ENCODE measurements around the gene C3orf62. TPM values are rescaled to one million over a fixed set of nuclear protein-coding genes. Genes with fewer than 3 reads are reported as not detected.

Gene C3orf62
- total RNA-seq, 2 experiments from 2014 or later, result 7.0 to 7.5 TPM

DNA sequence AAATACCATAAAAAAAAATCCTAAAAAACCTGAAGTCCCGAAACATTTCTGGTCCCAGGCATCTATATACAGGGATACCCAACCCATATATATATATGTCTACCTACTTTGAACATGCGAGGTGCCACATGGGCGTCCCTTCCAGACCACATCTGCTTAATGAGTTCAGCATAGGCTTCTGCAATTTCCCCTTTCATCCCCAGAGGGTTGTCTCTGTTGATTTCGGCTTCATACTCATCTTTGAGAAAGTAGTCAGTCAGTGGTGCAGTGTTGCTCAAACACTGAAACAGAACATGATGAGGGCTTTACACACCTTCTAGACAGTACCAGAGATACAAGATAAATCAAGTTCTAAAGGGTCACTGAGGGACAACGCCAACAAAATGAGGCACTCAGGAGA is 28.6 kb upstream of the C3orf62 start:
- TF ChIP-seq, protein P1, sequence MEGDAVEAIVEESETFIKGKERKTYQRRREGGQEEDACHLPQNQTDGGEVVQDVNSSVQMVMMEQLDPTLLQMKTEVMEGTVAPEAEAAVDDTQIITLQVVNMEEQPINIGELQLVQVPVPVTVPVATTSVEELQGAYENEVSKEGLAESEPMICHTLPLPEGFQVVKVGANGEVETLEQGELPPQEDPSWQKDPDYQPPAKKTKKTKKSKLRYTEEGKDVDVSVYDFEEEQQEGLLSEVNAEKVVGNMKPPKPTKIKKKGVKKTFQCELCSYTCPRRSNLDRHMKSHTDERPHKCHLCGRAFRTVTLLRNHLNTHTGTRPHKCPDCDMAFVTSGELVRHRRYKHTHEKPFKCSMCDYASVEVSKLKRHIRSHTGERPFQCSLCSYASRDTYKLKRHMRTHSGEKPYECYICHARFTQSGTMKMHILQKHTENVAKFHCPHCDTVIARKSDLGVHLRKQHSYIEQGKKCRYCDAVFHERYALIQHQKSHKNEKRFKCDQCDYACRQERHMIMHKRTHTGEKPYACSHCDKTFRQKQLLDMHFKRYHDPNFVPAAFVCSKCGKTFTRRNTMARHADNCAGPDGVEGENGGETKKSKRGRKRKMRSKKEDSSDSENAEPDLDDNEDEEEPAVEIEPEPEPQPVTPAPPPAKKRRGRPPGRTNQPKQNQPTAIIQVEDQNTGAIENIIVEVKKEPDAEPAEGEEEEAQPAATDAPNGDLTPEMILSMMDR (IDR thresholded peaks at IDR 0.05), result no peak
- no peaks in the 10 kb centered on the region for H3K4me1 ChIP-seq (ENCODE audit: insufficient read depth, low read length)
- DNase-seq (no peak), ATAC-seq (ENCODE audit: poor library complexity) (no peak)
- intact Hi-C loops (cut with DNase I, micrococcal nuclease), result no loop called here
- POLR2A ChIA-PET, result no interaction called here
- CTCF ChIA-PET, result interaction anchor here (1.0 kb wide), 1 partner anchor 389 kb away, joined by 3 read pairs; no protein-coding TSS in a partner anchor
- Mint-ChIP-seq H3K36me3 (ENCODE audit: low read depth) (peaks cover 88% of the 10 kb centered on the region), H3K9me3 (no peaks in the 10 kb centered on the region), H3K27ac (no peak overlapping the region), H3K4me1 (ENCODE audit: low read depth) (no peaks in the 10 kb centered on the region), H3K27me3 (no peaks in the 10 kb centered on the region), H3K4me3 (no peak overlapping the region)
- H3K27me3 ChIP-seq (ENCODE audit: control insufficient read depth in 1 of 2, insufficient read depth in 2 of 2, low read length in 2 of 2), result no peaks in the 10 kb centered on the region
- H3K36me3 ChIP-seq (ENCODE audit: insufficient read depth, low read length), result peaks cover 82% of the 10 kb centered on the region
- H3K4me3 ChIP-seq (ENCODE audit: low read length), result no peak overlapping the region
- no peaks in the 10 kb centered on the region for H3K9me3 ChIP-seq (ENCODE audit: control insufficient read depth in 1 of 2, insufficient read depth in 1 of 2, low read length in 2 of 2)
- H3K27ac ChIP-seq (ENCODE audit: low read depth in 1 of 2, low read length in 2 of 2), result no peak overlapping the region

- no peaks in the 10 kb centered on the region for H3K4me1 Mint-ChIP-seq (ENCODE audit: low read depth)
- ATAC-seq (ENCODE audit: poor library complexity) (no peak), DNase-seq (no peak)
- H3K9me3 Mint-ChIP-seq, result no peaks in the 10 kb centered on the region
- CTCF ChIA-PET, result no interaction called here
- H3K27me3 ChIP-seq (ENCODE audit: control insufficient read depth in 1 of 2, insufficient read depth in 2 of 2, low read length in 2 of 2), result no peaks in the 10 kb centered on the region
- H3K9me3 ChIP-seq (ENCODE audit: control insufficient read depth in 1 of 2, insufficient read depth in 1 of 2, low read length in 2 of 2), result no peaks in the 10 kb centered on the region
- H3K4me3 ChIP-seq (ENCODE audit: low read length), result no peak overlapping the region
- H3K4me3 Mint-ChIP-seq, result no peak overlapping the region
- intact Hi-C loops (cut with DNase I, micrococcal nuclease), result no loop called here
- H3K27me3 Mint-ChIP-seq, result no peaks in the 10 kb centered on the region
- TF ChIP-seq, protein P1 (IDR thresholded peaks at IDR 0.05), result no peak
- peaks cover 83% of the 10 kb centered on the region for H3K36me3 ChIP-seq (ENCODE audit: insufficient read depth, low read length)
- H3K27ac Mint-ChIP-seq, result no peak overlapping the region
- POLR2A ChIA-PET, result no interaction called here
- H3K27ac ChIP-seq (ENCODE audit: low read depth in 1 of 2, low read length in 2 of 2), result peak overlapping the region in 1 of 2 donors; percentile 2
- H3K4me1 ChIP-seq (ENCODE audit: insufficient read depth, low read length), result no peaks in the 10 kb centered on the region
- H3K36me3 Mint-ChIP-seq (ENCODE audit: low read depth), result peaks cover 86% of the 10 kb centered on the region
Measured at GRCh38 chr3:49302613-49303012, 25.6 kb upstream of the C3orf62 start.

DNA sequence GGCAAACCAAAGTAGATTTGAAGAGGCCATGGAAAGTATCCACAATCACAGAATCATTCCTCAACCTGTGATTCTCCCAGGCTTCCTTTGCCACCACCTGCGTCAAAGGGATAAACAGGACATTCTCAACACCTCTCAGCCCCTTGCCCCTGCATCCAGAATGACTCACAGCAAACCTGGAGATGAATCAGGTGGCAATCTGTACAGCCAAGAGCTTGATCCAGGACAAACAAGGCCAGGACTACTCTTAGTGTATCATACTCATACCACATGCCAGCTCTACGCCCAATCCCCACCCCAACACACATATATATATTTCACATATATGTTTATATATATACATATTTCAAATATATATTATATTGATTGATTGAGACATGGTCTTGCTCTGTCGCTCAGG is 23.6 kb upstream of the C3orf62 start:
- H3K9me3 ChIP-seq (ENCODE audit: control insufficient read depth in 1 of 2, insufficient read depth in 1 of 2, low read length in 2 of 2), result no peaks in the 10 kb centered on the region
- POLR2A ChIA-PET, result no interaction called here
- DNase-seq (no peak), ATAC-seq (ENCODE audit: poor library complexity) (no peak)
- Mint-ChIP-seq H3K9me3 (no peaks in the 10 kb centered on the region), H3K36me3 (ENCODE audit: low read depth) (peaks cover 89% of the 10 kb centered on the region), H3K4me3 (no peak overlapping the region), H3K27ac (no peak overlapping the region), H3K27me3 (no peaks in the 10 kb centered on the region), H3K4me1 (ENCODE audit: low read depth) (no peaks in the 10 kb centered on the region)
- TF ChIP-seq, protein P1 (IDR thresholded peaks at IDR 0.05), result no peak
- H3K36me3 ChIP-seq (ENCODE audit: insufficient read depth, low read length), result peaks cover 80% of the 10 kb centered on the region
- no peak overlapping the region for H3K27ac ChIP-seq (ENCODE audit: low read depth in 1 of 2, low read length in 2 of 2)
- H3K4me1 ChIP-seq (ENCODE audit: insufficient read depth, low read length), result no peaks in the 10 kb centered on the region
- no peaks in the 10 kb centered on the region for H3K27me3 ChIP-seq (ENCODE audit: control insufficient read depth in 1 of 2, insufficient read depth in 2 of 2, low read length in 2 of 2)
- H3K4me3 ChIP-seq (ENCODE audit: low read length), result no peak overlapping the region
- intact Hi-C loops (cut with DNase I, micrococcal nuclease), result no loop called here
- CTCF ChIA-PET, result no interaction called here
